PC-9 (cell line): ENCODE results near the gene TAS2R16. TPM values are rescaled to one million over a fixed set of nuclear protein-coding genes. Genes with fewer than 3 reads are reported as not detected.

Experiments used
- BruUV-seq: library from RNA; stranded (reverse); fragments of 400-500 nt; replicated peaks from 2 replicates; lab custom pipeline; 2021; lab: Mats Ljungman, UMichigan
- CTCF ChIA-PET: fragments of 300-600 bp; sonication (Branson Sonifier 250); formaldehyde crosslinking; loops from one replicate; lab custom pipeline; 2022; ENCODE audit warnings: antibody characterized with exemption; lab: Charles Lee
- POLR2A ChIA-PET: fragments of 300-600 bp; sonication (Branson Sonifier 250); formaldehyde crosslinking; loops from one replicate; lab custom pipeline; 2022; ENCODE audit warnings: antibody characterized with exemption; ENCODE audit not compliant: unreplicated experiment; lab: Charles Lee
- DNase-seq, 2 experiments: peaks; one replicate each; pipeline versions ENCODE4 v3.0.0 to v3.0.0-alpha.2; 2015 to 2022; ENCODE audit warnings: mixed read lengths in 1 of 2
- H2AFZ ChIP-seq: fragments of 200-600 bp; sonication (generic); 2 replicates; pipeline ENCODE4 v1.8.1; 2017; ENCODE audit warnings: antibody characterized with exemption
- H3F3A ChIP-seq: fragments of 200-600 bp; sonication (generic); 2 replicates; pipeline ENCODE4 v1.8.1; 2017; ENCODE audit warnings: antibody characterized with exemption, mild to moderate bottlenecking, low read depth; ENCODE audit not compliant: insufficient read depth
- H3K27ac ChIP-seq: fragments of 200-600 bp; sonication (generic); 2 replicates; pipeline ENCODE4 v1.6.1; 2016; ENCODE audit warnings: mixed run types
- H3K27me3 ChIP-seq: fragments of 200-600 bp; sonication (generic); 2 replicates; pipeline ENCODE4 v1.6.1; 2016; ENCODE audit warnings: low read depth, mixed run types; ENCODE audit not compliant: insufficient read depth
- H3K36me3 ChIP-seq: fragments of 200-600 bp; sonication (generic); 2 replicates; pipeline ENCODE4 v1.6.1; 2016; ENCODE audit warnings: low read depth, mixed run types
- H3K4me1 ChIP-seq: fragments of 200-600 bp; sonication (generic); replicated peaks from 2 replicates; pipeline ENCODE4 v1.6.1; 2016; ENCODE audit warnings: mixed run types; ENCODE audit not compliant: insufficient read depth
- H3K4me2 ChIP-seq: fragments of 200-600 bp; sonication (generic); 2 replicates; pipeline ENCODE4 v1.6.1; 2017; ENCODE audit warnings: mixed run types
- H3K4me3 ChIP-seq: fragments of 200-600 bp; sonication (generic); 2 replicates; pipeline ENCODE4 v1.6.1; 2016; ENCODE audit warnings: mixed run types
- H3K79me2 ChIP-seq: fragments of 200-600 bp; sonication (generic); 2 replicates; pipeline ENCODE4 v1.6.1; 2017; ENCODE audit warnings: low read depth, mixed run types
- H3K9me2 ChIP-seq: fragments of 200-600 bp; sonication (generic); 2 replicates; pipeline ENCODE4 v1.8.1; 2017; ENCODE audit warnings: mild to moderate bottlenecking; ENCODE audit not compliant: insufficient read depth
- H3K9me3 ChIP-seq: fragments of 200-600 bp; sonication (generic); 2 replicates; pipeline ENCODE4 v1.8.1; 2016; ENCODE audit warnings: low read depth; ENCODE audit not compliant: insufficient read depth
- H4K20me1 ChIP-seq: fragments of 200-600 bp; sonication (generic); 2 replicates; pipeline ENCODE4 v1.8.1; 2017; ENCODE audit not compliant: insufficient read depth
- CTCF ChIP-seq: fragments of 200-600 bp; sonication (generic); conservative IDR thresholded peaks from 2 replicates; pipeline ENCODE4 v1.6.1; 2017; ENCODE audit warnings: mixed run types, antibody characterized with exemption, mild to moderate bottlenecking, moderate library complexity
- EZH2 ChIP-seq: fragments of 200-600 bp; sonication (generic); IDR thresholded peaks from 2 replicates; pipeline ENCODE4 v1.8.0; 2017; ENCODE audit warnings: antibody characterized with exemption, low read depth
- intact Hi-C: fragments of 100-400 bp; cut with micrococcal nuclease; formaldehyde crosslinking; loops from one replicate; pipeline ENCODE4 v1.10.0; 2022; ENCODE audit not compliant: unreplicated experiment
- total RNA-seq: library from RNA; stranded (reverse); gene quantifications from 2 replicates; pipeline ENCODE4 v1.2.3, GENCODE V29; 2021

TAS2R16 gene
- total RNA-seq, 1 experiment from 2014 or later = not detected

GRCh38 chr7:123023126-123023525, 27.6 kb upstream of the TAS2R16 start:
- no peak for DNase-seq
- Histone ChIP-seq H3F3A (no peaks in the 10 kb centered on the region), H2AFZ (no peak overlapping the region), H3K4me3 (no peak overlapping the region), H3K36me3 (no peaks in the 10 kb centered on the region), H3K27me3 (no peaks in the 10 kb centered on the region), H3K27ac (no peak overlapping the region), H4K20me1 (no peaks in the 10 kb centered on the region), H3K9me2 (no peaks in the 10 kb centered on the region), H3K4me1 (no peaks in the 10 kb centered on the region), H3K4me2 (no peak overlapping the region), H3K9me3 (no peaks in the 10 kb centered on the region), H3K79me2 (no peaks in the 10 kb centered on the region)
- CTCF ChIA-PET = no interaction called here
- intact Hi-C loops = no loop called here
- TF ChIP-seq EZH2 (no peak), CTCF (no peak)
- POLR2A ChIA-PET = no interaction called here
- BruUV-seq = no TSS peak

GRCh38 chr7:123022576-123022975, 27.1 kb upstream of the TAS2R16 start:
- TF ChIP-seq CTCF (no peak), EZH2 (no peak)
- Histone ChIP-seq H3K4me3 (no peak overlapping the region), H3K79me2 (no peaks in the 10 kb centered on the region), H3K27me3 (no peaks in the 10 kb centered on the region), H3K36me3 (no peaks in the 10 kb centered on the region), H3K9me3 (no peaks in the 10 kb centered on the region), H3K27ac (no peak overlapping the region), H3K4me2 (no peak overlapping the region), H2AFZ (no peak overlapping the region), H3F3A (no peaks in the 10 kb centered on the region), H3K4me1 (no peaks in the 10 kb centered on the region), H4K20me1 (no peaks in the 10 kb centered on the region), H3K9me2 (no peaks in the 10 kb centered on the region)
- intact Hi-C loops = no loop called here
- POLR2A ChIA-PET = no interaction called here
- BruUV-seq = no TSS peak
- DNase-seq = no peak
- CTCF ChIA-PET = no interaction called here

GRCh38 chr7:123012435-123012834, 16.9 kb upstream of the TAS2R16 start:
- no peaks in the 10 kb centered on the region for H3K79me2 ChIP-seq
- no peak overlapping the region for H3K4me3 ChIP-seq
- no peaks in the 10 kb centered on the region for H3K4me1 ChIP-seq
- POLR2A ChIA-PET = no interaction called here
- H3K4me2 ChIP-seq = no peak overlapping the region
- no peak overlapping the region for H2AFZ ChIP-seq
- no peaks in the 10 kb centered on the region for H3K36me3 ChIP-seq
- H4K20me1 ChIP-seq = no peaks in the 10 kb centered on the region
- H3K9me3 ChIP-seq = no peaks in the 10 kb centered on the region
- H3K27ac ChIP-seq = no peak overlapping the region
- no peaks in the 10 kb centered on the region for H3F3A ChIP-seq
- no peak for TF ChIP-seq CTCF
- no peak for TF ChIP-seq EZH2
- H3K9me2 ChIP-seq = 0 out of 2 replicates have a peak, but pooled peaks cover 4% of the 10 kb centered on the region
- CTCF ChIA-PET = no interaction called here
- BruUV-seq = no TSS peak
- intact Hi-C loops = no loop called here
- no peaks in the 10 kb centered on the region for H3K27me3 ChIP-seq
- DNase-seq = no peak
